HepG2 (cell line): Measurements from ENCODE around the gene TK2. TPM values are rescaled to one million over a fixed set of nuclear protein-coding genes. Genes with fewer than 3 reads are reported as not detected.

Experiments used
- ERF ChIP-seq: IDR thresholded peaks from 2 replicates; pipeline ENCODE4 v1.6.1; 2018; ENCODE audit warnings: missing biosample characterization, missing genetic modification reagents
- FOXP1 ChIP-seq, 2 experiments: fragments of 450-650 bp in 1 of 2; IDR thresholded peaks; 2 replicates each; pipeline ENCODE4 v1.6.1; 2017 to 2018; ENCODE audit warnings: antibody characterized with exemption in 1 of 2
- GATAD2A ChIP-seq: IDR thresholded peaks from 2 replicates; pipeline ENCODE4 v1.6.1; 2016
- GLI4 ChIP-seq: sonication (generic); formaldehyde crosslinking; IDR thresholded peaks from 2 replicates; pipeline ENCODE4 v1.5.1; 2020; ENCODE audit warnings: missing genetic modification reagents, mild to moderate bottlenecking, moderate library complexity, borderline replicate concordance
- HNRNPUL1 ChIP-seq: fragments of 200-400 bp; formaldehyde crosslinking; IDR thresholded peaks from 2 replicates; pipeline ENCODE4 v1.6.1; 2017; ENCODE audit warnings: low read depth, mild to moderate bottlenecking, low read length, moderate library complexity
- MTF2 ChIP-seq: sonication (generic); formaldehyde crosslinking; IDR thresholded peaks from 2 replicates; pipeline ENCODE4 v1.5.0; 2020; ENCODE audit warnings: missing genetic modification reagents, borderline replicate concordance
- MXD4 ChIP-seq: IDR thresholded peaks from 2 replicates; pipeline ENCODE4 v1.6.1; 2016; ENCODE audit warnings: mild to moderate bottlenecking, missing biosample characterization, missing genetic modification reagents
- POLR2G ChIP-seq: fragments of 200-400 bp; formaldehyde crosslinking; IDR thresholded peaks from 2 replicates; pipeline ENCODE4 v1.6.1; 2018; ENCODE audit warnings: mild to moderate bottlenecking, low read depth, low read length, moderate library complexity
- RFX1 ChIP-seq: fragments of 450-650 bp; IDR thresholded peaks from 2 replicates; pipeline ENCODE4 v1.6.1; 2017
- SAP130 ChIP-seq: IDR thresholded peaks from 2 replicates; pipeline ENCODE4 v1.6.1; 2016; ENCODE audit warnings: low read depth
- SPEN ChIP-seq: sonication (generic); formaldehyde crosslinking; IDR thresholded peaks from 2 replicates; pipeline ENCODE4 v1.5.1; 2020; ENCODE audit warnings: low read depth, mild to moderate bottlenecking, missing genetic modification reagents
- TEAD3 ChIP-seq: optimal IDR thresholded peaks from 2 replicates; pipeline ENCODE3; 2016; ENCODE audit warnings: borderline replicate concordance
- ZBTB7B ChIP-seq: sonication (generic); formaldehyde crosslinking; IDR thresholded peaks from 2 replicates; pipeline ENCODE4 v1.4.0; 2020; ENCODE audit warnings: missing genetic modification reagents
- ZNF121 ChIP-seq: sonication (generic); formaldehyde crosslinking; IDR thresholded peaks from 2 replicates; pipeline ENCODE4 v1.5.0; 2020; ENCODE audit warnings: mild to moderate bottlenecking, missing genetic modification reagents
- ZNF350 ChIP-seq: sonication (generic); formaldehyde crosslinking; IDR thresholded peaks from 2 replicates; pipeline ENCODE4 v1.4.0; 2020; ENCODE audit warnings: mild to moderate bottlenecking, low read depth, missing genetic modification reagents, borderline replicate concordance
- ZNF614 ChIP-seq: IDR thresholded peaks from 2 replicates; pipeline ENCODE4 v1.6.1; 2018; ENCODE audit warnings: missing biosample characterization, missing genetic modification reagents, inconsistent platforms, borderline replicate concordance
- ZNF629 ChIP-seq: sonication (generic); formaldehyde crosslinking; conservative IDR thresholded peaks from 2 replicates; pipeline ENCODE4 v1.5.0; 2020; ENCODE audit warnings: missing genetic modification reagents
- ZNF883 ChIP-seq: sonication (generic); formaldehyde crosslinking; IDR thresholded peaks from 2 replicates; pipeline ENCODE4 v1.5.1; 2020; ENCODE audit warnings: mild to moderate bottlenecking, missing genetic modification reagents; ENCODE audit errors: not compliant biosample characterization
- ZSCAN29 ChIP-seq: sonication (generic); formaldehyde crosslinking; conservative IDR thresholded peaks from 2 replicates; pipeline ENCODE4 v1.4.0; 2020; ENCODE audit warnings: mild to moderate bottlenecking, missing genetic modification reagents
- polyA plus RNA-seq, 8 experiments: library from polyadenylated mRNA; depleted of rRNA in 3 of 8; stranded (reverse) in 7 of 8; unstranded in 1 of 8; fragments of >200 nt; fragmentation: Illumina TruSeq in 4 of 8; extraction: Trizol in 4 of 8; gene quantifications; 2 replicates each; pipeline versions ENCODE4 v1.2.1 to v1.2.3, GENCODE V29; 2011 to 2016; ENCODE audit warnings: low read depth in 4 of 8, missing spikeins in 1 of 8, mixed read lengths in 1 of 8; ENCODE audit not compliant: insufficient read depth in 1 of 8
- total RNA-seq, 5 experiments: library from RNA; depleted of rRNA; stranded (reverse); fragments of >200 nt; fragmentation: Illumina TruSeq; extraction: Trizol; gene quantifications; 2 replicates each; pipeline ENCODE4 v1.2.3, GENCODE V29; 2016; ENCODE audit warnings: low read depth in 1 of 5
- TF ChIP-seq, protein P1 (sequence below): sonication (generic); formaldehyde crosslinking; IDR thresholded peaks from 2 replicates; pipeline ENCODE4 v1.5.0; 2020; ENCODE audit warnings: missing genetic modification reagents
- TF ChIP-seq, protein P2 (sequence below): sonication (generic); formaldehyde crosslinking; IDR thresholded peaks from 2 replicates; pipeline ENCODE4 v1.5.0; 2020; ENCODE audit warnings: missing genetic modification reagents, mild to moderate bottlenecking, borderline replicate concordance
- TF ChIP-seq, protein P3 (sequence below): IDR thresholded peaks from 2 replicates; pipeline ENCODE4 v1.4.0; 2020; ENCODE audit warnings: mild to moderate bottlenecking, missing genetic modification reagents

TK2 gene
- total and polyA plus RNA-seq, 2 of the 13 experiments (the other 11 are each of a cell fraction or from before 2014, with no cell fraction given) = 18.7 to 21.0 TPM

DNA sequence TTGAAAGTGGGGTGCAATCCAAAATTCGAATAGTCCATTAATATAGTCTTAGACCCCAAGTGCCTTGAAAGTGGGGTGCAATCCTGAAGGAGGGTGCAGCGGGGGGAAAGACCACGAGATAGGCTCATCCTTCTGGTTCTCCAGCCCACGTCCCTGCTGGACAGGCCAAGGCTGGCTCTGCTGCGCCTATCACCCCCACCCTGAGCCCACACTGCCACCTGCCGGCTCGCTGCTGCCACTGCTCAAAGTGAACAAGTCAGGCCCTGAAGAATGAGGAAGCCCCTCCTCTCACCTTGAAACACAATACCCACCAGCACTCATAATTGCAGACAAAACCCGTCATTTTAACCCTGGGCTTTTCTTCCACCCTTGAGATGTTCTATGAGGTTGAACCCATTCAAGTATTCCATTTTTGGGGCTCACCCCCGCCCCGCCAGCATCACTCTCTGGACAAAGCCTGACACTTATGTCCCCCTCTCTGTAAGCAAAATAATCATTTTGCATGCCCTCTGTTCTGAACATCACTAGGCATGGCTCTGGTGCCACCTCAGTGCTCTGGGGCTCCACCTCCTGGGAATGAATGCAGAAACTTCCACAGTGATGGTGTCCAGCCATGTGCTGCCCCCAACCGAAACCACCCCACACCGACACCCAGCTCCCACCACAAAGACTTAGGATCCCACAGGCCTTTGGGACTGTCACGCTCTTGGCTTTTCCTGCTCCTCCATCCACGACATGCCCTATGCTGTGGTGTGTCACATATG is 66.1 kb downstream of the TK2 start (continued):
- TF ChIP-seq, protein P1, sequence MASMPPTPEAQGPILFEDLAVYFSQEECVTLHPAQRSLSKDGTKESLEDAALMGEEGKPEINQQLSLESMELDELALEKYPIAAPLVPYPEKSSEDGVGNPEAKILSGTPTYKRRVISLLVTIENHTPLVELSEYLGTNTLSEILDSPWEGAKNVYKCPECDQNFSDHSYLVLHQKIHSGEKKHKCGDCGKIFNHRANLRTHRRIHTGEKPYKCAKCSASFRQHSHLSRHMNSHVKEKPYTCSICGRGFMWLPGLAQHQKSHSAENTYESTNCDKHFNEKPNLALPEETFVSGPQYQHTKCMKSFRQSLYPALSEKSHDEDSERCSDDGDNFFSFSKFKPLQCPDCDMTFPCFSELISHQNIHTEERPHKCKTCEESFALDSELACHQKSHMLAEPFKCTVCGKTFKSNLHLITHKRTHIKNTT (CRISPR knock-in tag) = no peak
- TF ChIP-seq, protein P2, sequence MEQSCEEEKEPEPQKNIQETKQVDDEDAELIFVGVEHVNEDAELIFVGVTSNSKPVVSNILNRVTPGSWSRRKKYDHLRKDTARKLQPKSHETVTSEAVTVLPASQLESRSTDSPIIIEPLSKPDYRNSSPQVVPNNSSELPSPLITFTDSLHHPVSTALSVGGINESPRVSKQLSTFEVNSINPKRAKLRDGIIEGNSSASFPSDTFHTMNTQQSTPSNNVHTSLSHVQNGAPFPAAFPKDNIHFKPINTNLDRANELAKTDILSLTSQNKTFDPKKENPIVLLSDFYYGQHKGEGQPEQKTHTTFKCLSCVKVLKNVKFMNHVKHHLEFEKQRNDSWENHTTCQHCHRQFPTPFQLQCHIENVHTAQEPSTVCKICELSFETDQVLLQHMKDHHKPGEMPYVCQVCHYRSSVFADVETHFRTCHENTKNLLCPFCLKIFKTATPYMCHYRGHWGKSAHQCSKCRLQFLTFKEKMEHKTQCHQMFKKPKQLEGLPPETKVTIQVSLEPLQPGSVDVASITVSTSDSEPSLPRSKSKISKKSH (CRISPR knock-in tag) = 0 out of 2 replicates have a peak, but pooled peaks have one; percentile 55
- TF ChIP-seq MXD4 = peak; percentile 53; the same call in 1 of the 2 replicates
- peak; percentile 52 for TF ChIP-seq TEAD3 (CRISPR knock-in tag)
- no peak; the same call in 1 of the 2 replicates for TF ChIP-seq ZNF121 (CRISPR knock-in tag)
- TF ChIP-seq ZNF614 (CRISPR knock-in tag) = no peak
- peak; percentile 60; the same call in 1 of the 2 replicates for TF ChIP-seq ZBTB7B (CRISPR knock-in tag)
- peak; percentile 63; the same call in 1 of the 2 replicates for TF ChIP-seq GATAD2A (CRISPR knock-in tag)
- no peak for TF ChIP-seq HNRNPUL1
- no peak for TF ChIP-seq POLR2G
- TF ChIP-seq RFX1 = no peak
- TF ChIP-seq FOXP1 (IDR thresholded peaks at IDR 0.05) = no peak
- no peak for TF ChIP-seq FOXP1 (CRISPR knock-in tag; IDR thresholded peaks at IDR 0.05)
- TF ChIP-seq ZNF350 (CRISPR knock-in tag) = peak; percentile 3; the same call in 1 of the 2 replicates
- TF ChIP-seq, protein P3, sequence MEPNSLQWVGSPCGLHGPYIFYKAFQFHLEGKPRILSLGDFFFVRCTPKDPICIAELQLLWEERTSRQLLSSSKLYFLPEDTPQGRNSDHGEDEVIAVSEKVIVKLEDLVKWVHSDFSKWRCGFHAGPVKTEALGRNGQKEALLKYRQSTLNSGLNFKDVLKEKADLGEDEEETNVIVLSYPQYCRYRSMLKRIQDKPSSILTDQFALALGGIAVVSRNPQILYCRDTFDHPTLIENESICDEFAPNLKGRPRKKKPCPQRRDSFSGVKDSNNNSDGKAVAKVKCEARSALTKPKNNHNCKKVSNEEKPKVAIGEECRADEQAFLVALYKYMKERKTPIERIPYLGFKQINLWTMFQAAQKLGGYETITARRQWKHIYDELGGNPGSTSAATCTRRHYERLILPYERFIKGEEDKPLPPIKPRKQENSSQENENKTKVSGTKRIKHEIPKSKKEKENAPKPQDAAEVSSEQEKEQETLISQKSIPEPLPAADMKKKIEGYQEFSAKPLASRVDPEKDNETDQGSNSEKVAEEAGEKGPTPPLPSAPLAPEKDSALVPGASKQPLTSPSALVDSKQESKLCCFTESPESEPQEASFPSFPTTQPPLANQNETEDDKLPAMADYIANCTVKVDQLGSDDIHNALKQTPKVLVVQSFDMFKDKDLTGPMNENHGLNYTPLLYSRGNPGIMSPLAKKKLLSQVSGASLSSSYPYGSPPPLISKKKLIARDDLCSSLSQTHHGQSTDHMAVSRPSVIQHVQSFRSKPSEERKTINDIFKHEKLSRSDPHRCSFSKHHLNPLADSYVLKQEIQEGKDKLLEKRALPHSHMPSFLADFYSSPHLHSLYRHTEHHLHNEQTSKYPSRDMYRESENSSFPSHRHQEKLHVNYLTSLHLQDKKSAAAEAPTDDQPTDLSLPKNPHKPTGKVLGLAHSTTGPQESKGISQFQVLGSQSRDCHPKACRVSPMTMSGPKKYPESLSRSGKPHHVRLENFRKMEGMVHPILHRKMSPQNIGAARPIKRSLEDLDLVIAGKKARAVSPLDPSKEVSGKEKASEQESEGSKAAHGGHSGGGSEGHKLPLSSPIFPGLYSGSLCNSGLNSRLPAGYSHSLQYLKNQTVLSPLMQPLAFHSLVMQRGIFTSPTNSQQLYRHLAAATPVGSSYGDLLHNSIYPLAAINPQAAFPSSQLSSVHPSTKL (CRISPR knock-in tag) = peak; percentile 31; the same call in 1 of the 2 replicates
- TF ChIP-seq ZSCAN29 (CRISPR knock-in tag) = no peak
- TF ChIP-seq ZNF629 (CRISPR knock-in tag) = 0 out of 2 replicates have a peak, but pooled peaks have one; percentile 31
- TF ChIP-seq MTF2 = peak; percentile 27; the same call in 1 of the 2 replicates
- TF ChIP-seq ZNF883 (CRISPR knock-in tag) = no peak
- 0 out of 2 replicates have a peak, but pooled peaks have one; percentile 33 for TF ChIP-seq SAP130 (CRISPR knock-in tag)
- 0 out of 2 replicates have a peak, but pooled peaks have one; percentile 36 for TF ChIP-seq SPEN (CRISPR knock-in tag)
- TF ChIP-seq ERF = peak; percentile 82; the same call in 1 of the 2 replicates
- no peak for TF ChIP-seq GLI4 (CRISPR knock-in tag)
